HEK293 (cell line): ENCODE results near the gene BTBD17.
A peak's percentile ranks its signal among the peaks of the same experiment; 100 is the strongest.

Experiments
- CTCF ChIA-PET: fragments of 350-600 bp; formaldehyde crosslinking; extraction: SDS; loops from one replicate; lab custom pipeline; 2021; ENCODE audit warnings: antibody characterized with exemption; lab: Yijun Ruan, JAX
- POLR2A ChIA-PET: fragments of 300-600 bp; formaldehyde crosslinking; extraction: SDS; loops from one replicate; lab custom pipeline; 2020; ENCODE audit warnings: antibody characterized with exemption, inconsistent platforms; lab: Yijun Ruan, JAX
- H3K27ac ChIP-seq: fragments of 200-500 bp; sonication (Bioruptor generic); 2 replicates; pipeline ENCODE4 v1.5.1; 2014; ENCODE audit warnings: low read depth, low read length, control low read depth, inconsistent platforms; ENCODE audit errors: extremely low read depth
- H3K36me3 ChIP-seq, 2 experiments: fragments of 200-500 bp in 1 of 2; sonication (Bioruptor generic) in 1 of 2; 1 replicate in 1 of 2; 2 replicates in 1 of 2; pipeline ENCODE4 v1.5.1; 2014 to 2017; ENCODE audit warnings: inconsistent platforms in 2 of 2, low read length in 2 of 2; ENCODE audit not compliant: control insufficient read depth in 2 of 2, insufficient read depth in 1 of 2
- H3K4me1 ChIP-seq: fragments of 200-500 bp; sonication (Bioruptor generic); 2 replicates; pipeline ENCODE4 v1.5.1; 2014; ENCODE audit warnings: mild to moderate bottlenecking, low read length, inconsistent platforms; ENCODE audit not compliant: control insufficient read depth, insufficient read depth
- H3K4me3 ChIP-seq: 2 replicates; pipeline ENCODE4 v1.5.1; 2011; ENCODE audit warnings: low read depth, mild to moderate bottlenecking, control low read depth, low read length, moderate library complexity
- H3K9me3 ChIP-seq: fragments of 200-500 bp; sonication (Bioruptor generic); 2 replicates; pipeline ENCODE4 v1.5.1; 2014; ENCODE audit warnings: low read depth, low read length, inconsistent platforms; ENCODE audit not compliant: control insufficient read depth, insufficient read depth
- BCL11B ChIP-seq: fragments of 450-650 bp; formaldehyde crosslinking; IDR thresholded peaks from 2 replicates; pipeline ENCODE4 v1.5.1; 2016; ENCODE audit warnings: low read depth, missing biosample characterization, missing genetic modification characterization
- FEZF1 ChIP-seq: fragments of 450-650 bp; formaldehyde crosslinking; IDR thresholded peaks from 2 replicates; pipeline ENCODE4 v1.5.1; 2016; ENCODE audit warnings: missing biosample characterization, missing genetic modification characterization
- GFI1B ChIP-seq: fragments of 450-650 bp; formaldehyde crosslinking; IDR thresholded peaks from 2 replicates; pipeline ENCODE4 v1.5.1; 2016; ENCODE audit warnings: missing biosample characterization, missing genetic modification characterization
- HOXD13 ChIP-seq: sonication (generic); formaldehyde crosslinking; IDR thresholded peaks from 2 replicates; pipeline ENCODE4 v1.8.0; 2022; ENCODE audit warnings: missing genetic modification reagents, borderline replicate concordance
- IKZF3 ChIP-seq: fragments of 450-650 bp; IDR thresholded peaks from 2 replicates; pipeline ENCODE4 v1.5.0; 2018; ENCODE audit warnings: missing biosample characterization, mild to moderate bottlenecking, missing genetic modification characterization, moderate library complexity
- SCRT1 ChIP-seq: fragments of 450-650 bp; formaldehyde crosslinking; IDR thresholded peaks from 2 replicates; pipeline ENCODE4 v1.5.1; 2016; ENCODE audit warnings: missing biosample characterization, missing genetic modification characterization, borderline replicate concordance
- YY1 ChIP-seq: fragments of 450-650 bp; formaldehyde crosslinking; IDR thresholded peaks from 2 replicates; pipeline ENCODE4 v1.5.1; 2018; ENCODE audit warnings: missing biosample characterization, missing genetic modification characterization
- ZBTB6 ChIP-seq: fragments of 450-650 bp; formaldehyde crosslinking; IDR thresholded peaks from 2 replicates; pipeline ENCODE4 v1.5.1; 2017; ENCODE audit warnings: missing biosample characterization, missing genetic modification characterization
- ZNF114 ChIP-seq: fragments of 450-650 bp; formaldehyde crosslinking; IDR thresholded peaks from 2 replicates; pipeline ENCODE4 v1.5.0; 2017; ENCODE audit warnings: missing biosample characterization, missing genetic modification characterization
- ZNF274 ChIP-seq, 2 experiments: fragments of 200-500 bp in 1 of 2; fragments of 450-650 bp in 1 of 2; sonication (Bioruptor generic) in 1 of 2; formaldehyde crosslinking in 1 of 2; IDR thresholded peaks; 2 replicates each; pipeline versions ENCODE4 v1.5.1 to v1.6.1; 2014 to 2016; ENCODE audit warnings: borderline replicate concordance in 1 of 2, inconsistent platforms in 1 of 2, low read length in 1 of 2, missing biosample characterization in 1 of 2, missing genetic modification characterization in 1 of 2
- ZNF292 ChIP-seq: fragments of 450-650 bp; formaldehyde crosslinking; IDR thresholded peaks from 2 replicates; pipeline ENCODE4 v1.5.1; 2016; ENCODE audit warnings: low read depth, missing biosample characterization, missing genetic modification characterization, borderline replicate concordance
- ZNF354C ChIP-seq: fragments of 450-650 bp; formaldehyde crosslinking; IDR thresholded peaks from 2 replicates; pipeline ENCODE4 v1.5.1; 2016; ENCODE audit warnings: missing biosample characterization, missing genetic modification characterization, low read depth, borderline replicate concordance
- ZNF37A ChIP-seq: fragments of 450-650 bp; IDR thresholded peaks from 2 replicates; pipeline ENCODE4 v1.5.1; 2018; ENCODE audit warnings: missing biosample characterization, missing genetic modification characterization
- ZNF404 ChIP-seq: fragments of 450-650 bp; formaldehyde crosslinking; IDR thresholded peaks from 2 replicates; pipeline ENCODE4 v1.5.1; 2017; ENCODE audit warnings: missing biosample characterization, missing genetic modification characterization
- ZNF423 ChIP-seq: fragments of 450-650 bp; formaldehyde crosslinking; IDR thresholded peaks from 2 replicates; pipeline ENCODE4 v1.5.1; 2016; ENCODE audit warnings: missing biosample characterization, missing genetic modification characterization
- ZNF548 ChIP-seq: fragments of 450-650 bp; formaldehyde crosslinking; IDR thresholded peaks from 2 replicates; pipeline ENCODE4 v1.5.1; 2016; ENCODE audit warnings: missing biosample characterization, missing genetic modification characterization
- ZNF621 ChIP-seq: fragments of 450-650 bp; formaldehyde crosslinking; IDR thresholded peaks from 2 replicates; pipeline ENCODE4 v1.5.1; 2017; ENCODE audit warnings: missing biosample characterization, missing genetic modification characterization
- TF ChIP-seq, protein P1 (sequence below): fragments of 450-650 bp; formaldehyde crosslinking; IDR thresholded peaks from 2 replicates; pipeline ENCODE4 v1.5.1; 2016; ENCODE audit warnings: missing biosample characterization, missing genetic modification characterization
- TF ChIP-seq, protein P2 (sequence below): fragments of 450-650 bp; formaldehyde crosslinking; IDR thresholded peaks from 2 replicates; pipeline ENCODE4 v1.5.1; 2016; ENCODE audit warnings: missing biosample characterization, missing genetic modification characterization, low read depth
- TF ChIP-seq, protein P3 (sequence below): fragments of 450-650 bp; formaldehyde crosslinking; IDR thresholded peaks from 2 replicates; pipeline ENCODE4 v1.5.1; 2016; ENCODE audit warnings: missing biosample characterization, missing genetic modification characterization

Gene BTBD17

DNA sequence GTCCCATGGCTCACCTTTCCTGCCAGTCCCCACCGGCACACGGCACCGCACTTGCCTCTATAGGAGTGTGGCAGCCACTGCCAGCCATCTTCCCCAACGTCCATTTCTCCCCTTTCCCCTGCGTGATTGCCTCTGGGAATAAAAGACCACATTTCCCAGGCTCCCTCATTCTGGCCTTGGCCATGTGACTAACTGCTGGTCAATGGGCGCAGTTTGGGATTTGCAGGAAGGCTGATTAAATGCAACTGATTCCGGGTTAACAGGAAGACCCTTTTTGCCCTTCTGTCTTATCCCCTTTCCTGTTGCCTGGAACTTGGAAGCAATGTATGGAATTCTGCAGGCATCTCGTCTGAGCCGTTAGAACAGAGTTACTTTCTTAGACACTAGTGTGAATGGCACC is 3.0 kb downstream of the BTBD17 start:
- no peak for TF ChIP-seq SCRT1 (tag by site-specific recombination)
- no peak for TF ChIP-seq ZNF423
- no peak for TF ChIP-seq ZNF114
- TF ChIP-seq, protein P1, sequence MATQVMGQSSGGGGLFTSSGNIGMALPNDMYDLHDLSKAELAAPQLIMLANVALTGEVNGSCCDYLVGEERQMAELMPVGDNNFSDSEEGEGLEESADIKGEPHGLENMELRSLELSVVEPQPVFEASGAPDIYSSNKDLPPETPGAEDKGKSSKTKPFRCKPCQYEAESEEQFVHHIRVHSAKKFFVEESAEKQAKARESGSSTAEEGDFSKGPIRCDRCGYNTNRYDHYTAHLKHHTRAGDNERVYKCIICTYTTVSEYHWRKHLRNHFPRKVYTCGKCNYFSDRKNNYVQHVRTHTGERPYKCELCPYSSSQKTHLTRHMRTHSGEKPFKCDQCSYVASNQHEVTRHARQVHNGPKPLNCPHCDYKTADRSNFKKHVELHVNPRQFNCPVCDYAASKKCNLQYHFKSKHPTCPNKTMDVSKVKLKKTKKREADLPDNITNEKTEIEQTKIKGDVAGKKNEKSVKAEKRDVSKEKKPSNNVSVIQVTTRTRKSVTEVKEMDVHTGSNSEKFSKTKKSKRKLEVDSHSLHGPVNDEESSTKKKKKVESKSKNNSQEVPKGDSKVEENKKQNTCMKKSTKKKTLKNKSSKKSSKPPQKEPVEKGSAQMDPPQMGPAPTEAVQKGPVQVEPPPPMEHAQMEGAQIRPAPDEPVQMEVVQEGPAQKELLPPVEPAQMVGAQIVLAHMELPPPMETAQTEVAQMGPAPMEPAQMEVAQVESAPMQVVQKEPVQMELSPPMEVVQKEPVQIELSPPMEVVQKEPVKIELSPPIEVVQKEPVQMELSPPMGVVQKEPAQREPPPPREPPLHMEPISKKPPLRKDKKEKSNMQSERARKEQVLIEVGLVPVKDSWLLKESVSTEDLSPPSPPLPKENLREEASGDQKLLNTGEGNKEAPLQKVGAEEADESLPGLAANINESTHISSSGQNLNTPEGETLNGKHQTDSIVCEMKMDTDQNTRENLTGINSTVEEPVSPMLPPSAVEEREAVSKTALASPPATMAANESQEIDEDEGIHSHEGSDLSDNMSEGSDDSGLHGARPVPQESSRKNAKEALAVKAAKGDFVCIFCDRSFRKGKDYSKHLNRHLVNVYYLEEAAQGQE (tag by site-specific recombination), result no peak
- TF ChIP-seq, protein P2, sequence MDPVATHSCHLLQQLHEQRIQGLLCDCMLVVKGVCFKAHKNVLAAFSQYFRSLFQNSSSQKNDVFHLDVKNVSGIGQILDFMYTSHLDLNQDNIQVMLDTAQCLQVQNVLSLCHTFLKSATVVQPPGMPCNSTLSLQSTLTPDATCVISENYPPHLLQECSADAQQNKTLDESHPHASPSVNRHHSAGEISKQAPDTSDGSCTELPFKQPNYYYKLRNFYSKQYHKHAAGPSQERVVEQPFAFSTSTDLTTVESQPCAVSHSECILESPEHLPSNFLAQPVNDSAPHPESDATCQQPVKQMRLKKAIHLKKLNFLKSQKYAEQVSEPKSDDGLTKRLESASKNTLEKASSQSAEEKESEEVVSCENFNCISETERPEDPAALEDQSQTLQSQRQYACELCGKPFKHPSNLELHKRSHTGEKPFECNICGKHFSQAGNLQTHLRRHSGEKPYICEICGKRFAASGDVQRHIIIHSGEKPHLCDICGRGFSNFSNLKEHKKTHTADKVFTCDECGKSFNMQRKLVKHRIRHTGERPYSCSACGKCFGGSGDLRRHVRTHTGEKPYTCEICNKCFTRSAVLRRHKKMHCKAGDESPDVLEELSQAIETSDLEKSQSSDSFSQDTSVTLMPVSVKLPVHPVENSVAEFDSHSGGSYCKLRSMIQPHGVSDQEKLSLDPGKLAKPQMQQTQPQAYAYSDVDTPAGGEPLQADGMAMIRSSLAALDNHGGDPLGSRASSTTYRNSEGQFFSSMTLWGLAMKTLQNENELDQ (tag by site-specific recombination), result no peak
- TF ChIP-seq GFI1B (tag by site-specific recombination), result no peak
- TF ChIP-seq ZNF292, result no peak
- 0 out of 2 replicates have a peak, but pooled peaks have one; percentile 19 for TF ChIP-seq HOXD13 (CRISPR knock-in tag)
- Histone ChIP-seq H3K27ac (no peak overlapping the region), H3K9me3 (no peaks in the 10 kb centered on the region), H3K4me3 (no peak overlapping the region), H3K4me1 (no peaks in the 10 kb centered on the region), H3K36me3 (no peaks in the 10 kb centered on the region)
- POLR2A ChIA-PET, result no interaction called here
- CTCF ChIA-PET, result interaction anchor here (1.3 to 7.0 kb wide), 5 partner anchors 9 to 99 kb away, joined by 4 to 104 read pairs (median 21); partner anchors contain the start of gene GPR142

DNA sequence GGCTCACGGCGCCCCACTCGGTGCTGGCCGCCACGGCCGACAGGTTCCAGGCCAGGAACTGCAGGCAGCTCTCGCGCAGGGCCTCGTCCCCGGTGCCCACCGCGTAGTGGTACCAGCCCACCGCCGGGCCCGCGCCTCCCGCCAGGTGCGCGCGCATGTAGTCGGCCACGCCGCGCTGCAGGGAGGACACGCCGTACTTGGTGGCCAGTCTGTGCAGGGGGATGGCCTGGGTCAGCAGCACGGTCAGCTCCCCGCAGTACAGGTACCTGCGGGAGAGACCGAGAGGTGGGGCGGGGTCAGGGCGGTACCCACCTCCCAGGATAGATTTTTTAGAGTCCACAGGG is 4.2 kb downstream of the BTBD17 start:
- no peak overlapping the region for H3K4me3 ChIP-seq
- H3K9me3 ChIP-seq, result no peaks in the 10 kb centered on the region
- H3K27ac ChIP-seq, result no peak overlapping the region
- POLR2A ChIA-PET, result no interaction called here
- CTCF ChIA-PET, result interaction anchor here (0.6 to 7.0 kb wide), 8 partner anchors 9 to 100 kb away, joined by 3 to 104 read pairs (median 6); partner anchors contain the start of gene GPR142
- H3K4me1 ChIP-seq, result no peaks in the 10 kb centered on the region
- TF ChIP-seq ZBTB6 (tag by site-specific recombination) (no peak), BCL11B (no peak), ZNF621 (tag by site-specific recombination) (no peak), ZNF37A (tag by site-specific recombination) (no peak), ZNF274 (IDR thresholded peaks at IDR 0.05; ENCODE audit: low read length) (no peak), ZNF274 (tag by site-specific recombination; IDR thresholded peaks at IDR 0.05; ENCODE audit: borderline replicate concordance) (no peak), FEZF1 (tag by site-specific recombination) (no peak), ZNF404 (tag by site-specific recombination) (no peak), YY1 (tag by site-specific recombination) (no peak), IKZF3 (no peak), ZNF354C (tag by site-specific recombination) (no peak), ZNF548 (tag by site-specific recombination) (no peak)
- TF ChIP-seq, protein P3, sequence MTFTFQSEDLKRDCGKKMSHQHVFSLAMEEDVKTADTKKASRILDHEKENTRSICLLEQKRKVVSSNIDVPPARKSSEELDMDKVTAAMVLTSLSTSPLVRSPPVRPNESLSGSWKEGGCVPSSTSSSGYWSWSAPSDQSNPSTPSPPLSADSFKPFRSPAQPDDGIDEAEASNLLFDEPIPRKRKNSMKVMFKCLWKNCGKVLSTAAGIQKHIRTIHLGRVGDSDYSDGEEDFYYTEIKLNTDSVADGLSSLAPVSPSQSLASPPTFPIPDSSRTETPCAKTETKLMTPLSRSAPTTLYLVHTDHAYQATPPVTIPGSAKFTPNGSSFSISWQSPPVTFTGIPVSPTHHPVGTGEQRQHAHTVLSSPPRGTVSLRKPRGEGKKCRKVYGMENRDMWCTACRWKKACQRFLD, result no peak
- H3K36me3 ChIP-seq, result no peaks in the 10 kb centered on the region
